Fibroblast of villous mesenchyme (primary cell): ENCODE results near the gene UTP4. TPM values are rescaled to one million over a fixed set of nuclear protein-coding genes. Genes with fewer than 3 reads are reported as not detected.
"Not testable (repeated sequence)": the region's sequence is repeated elsewhere in the genome, so short reads cannot be mapped to it uniquely, and the experiment has no call there.

Experiments used
- DNase-seq: peaks from one replicate; pipeline ENCODE4 v3.0.0-alpha.2; 2010; ENCODE audit warnings: low read depth
- H3K4me3 ChIP-seq: 2 replicates; pipeline ENCODE4 v1.5.1; 2011; ENCODE audit warnings: low read depth, mild to moderate bottlenecking, low read length
- total RNA-seq: library from RNA; depleted of rRNA; stranded (reverse); fragments of >200 nt; gene quantifications from 2 replicates; pipeline ENCODE4 v1.2.3, GENCODE V29; 2012
- TF ChIP-seq, protein P1 (sequence below): IDR thresholded peaks from 2 replicates; pipeline ENCODE4 v1.5.1; 2012; ENCODE audit warnings: low read depth, mild to moderate bottlenecking, low read length; ENCODE audit not compliant: insufficient read depth

The UTP4 gene
- total RNA-seq, 1 donor = 22.5 TPM

DNA sequence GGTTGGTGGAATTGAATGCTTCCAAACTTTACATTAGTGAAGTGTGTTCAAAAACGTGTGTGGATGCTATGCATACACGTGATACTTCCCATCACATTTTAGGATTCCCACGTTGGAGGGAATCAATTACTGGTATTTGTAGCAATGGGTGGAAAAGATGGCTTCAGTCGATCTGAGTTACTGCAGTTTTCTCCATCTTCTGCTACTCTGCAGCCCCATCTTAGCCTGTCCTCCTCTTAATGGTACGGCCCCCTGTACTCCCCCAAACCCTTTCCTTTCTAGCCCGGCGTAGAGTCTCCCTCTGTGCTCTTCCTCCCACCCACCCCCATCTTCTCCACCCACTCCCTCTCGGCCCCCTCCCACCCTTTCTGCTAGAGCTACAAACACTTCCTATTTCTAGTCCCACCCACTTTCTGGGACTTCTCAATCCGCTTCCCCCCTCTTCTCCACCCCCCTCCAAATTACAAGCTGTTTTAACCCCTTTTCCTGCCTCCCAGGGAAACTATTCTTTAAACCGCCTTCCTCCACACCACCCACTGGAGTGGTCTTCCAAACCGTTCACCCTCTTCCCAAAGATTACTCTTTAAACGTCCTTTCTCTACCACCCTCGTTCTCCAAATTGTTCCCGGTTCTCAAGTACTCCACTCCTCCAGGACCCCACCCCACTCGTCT, 1.1 kb upstream of the UTP4 start:
- peak overlapping the region; percentile 100 for H3K4me3 ChIP-seq
- DNase-seq = peak; percentile 38
- TF ChIP-seq, protein P1, sequence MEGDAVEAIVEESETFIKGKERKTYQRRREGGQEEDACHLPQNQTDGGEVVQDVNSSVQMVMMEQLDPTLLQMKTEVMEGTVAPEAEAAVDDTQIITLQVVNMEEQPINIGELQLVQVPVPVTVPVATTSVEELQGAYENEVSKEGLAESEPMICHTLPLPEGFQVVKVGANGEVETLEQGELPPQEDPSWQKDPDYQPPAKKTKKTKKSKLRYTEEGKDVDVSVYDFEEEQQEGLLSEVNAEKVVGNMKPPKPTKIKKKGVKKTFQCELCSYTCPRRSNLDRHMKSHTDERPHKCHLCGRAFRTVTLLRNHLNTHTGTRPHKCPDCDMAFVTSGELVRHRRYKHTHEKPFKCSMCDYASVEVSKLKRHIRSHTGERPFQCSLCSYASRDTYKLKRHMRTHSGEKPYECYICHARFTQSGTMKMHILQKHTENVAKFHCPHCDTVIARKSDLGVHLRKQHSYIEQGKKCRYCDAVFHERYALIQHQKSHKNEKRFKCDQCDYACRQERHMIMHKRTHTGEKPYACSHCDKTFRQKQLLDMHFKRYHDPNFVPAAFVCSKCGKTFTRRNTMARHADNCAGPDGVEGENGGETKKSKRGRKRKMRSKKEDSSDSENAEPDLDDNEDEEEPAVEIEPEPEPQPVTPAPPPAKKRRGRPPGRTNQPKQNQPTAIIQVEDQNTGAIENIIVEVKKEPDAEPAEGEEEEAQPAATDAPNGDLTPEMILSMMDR = no peak

DNA sequence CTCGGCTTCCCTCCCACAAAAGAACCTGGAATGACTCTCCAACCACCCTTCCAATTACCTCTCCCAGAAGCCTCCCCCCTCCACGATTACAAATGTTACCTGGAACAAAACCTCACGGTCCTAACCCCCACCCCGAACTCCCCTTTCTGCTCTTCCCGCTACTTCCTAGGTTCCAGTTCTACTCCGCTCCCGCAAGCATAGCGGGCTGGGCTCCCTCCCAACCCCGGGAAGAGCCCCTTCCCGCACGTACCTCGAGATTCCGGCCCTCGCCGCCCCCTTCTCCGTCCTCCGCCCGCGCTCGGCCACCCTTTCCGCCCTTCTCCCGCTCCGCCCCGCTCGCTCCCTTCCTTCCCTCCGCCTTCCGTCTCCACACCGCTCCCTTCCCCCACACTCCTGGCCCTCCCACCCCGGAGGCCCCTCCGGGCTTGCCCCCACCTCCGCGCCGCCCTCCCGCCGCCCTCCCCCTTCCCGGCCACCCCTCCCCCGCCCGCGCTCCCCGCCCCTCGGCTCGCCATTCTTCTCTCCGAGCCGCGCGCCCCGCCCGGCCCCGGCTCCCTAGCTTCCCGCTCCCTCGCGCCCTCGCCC, 518 bp upstream of the UTP4 start:
- TF ChIP-seq, protein P1 = no peak
- peak overlapping the region; percentile 100 for H3K4me3 ChIP-seq
- DNase-seq = peak; percentile 85

- peak overlapping the region; percentile 100 for H3K4me3 ChIP-seq
- no peak for DNase-seq
- TF ChIP-seq, protein P1 = no peak
Observed at GRCh38 chr16:69133373-69133954, 1.0 kb downstream of the UTP4 start.

DNA sequence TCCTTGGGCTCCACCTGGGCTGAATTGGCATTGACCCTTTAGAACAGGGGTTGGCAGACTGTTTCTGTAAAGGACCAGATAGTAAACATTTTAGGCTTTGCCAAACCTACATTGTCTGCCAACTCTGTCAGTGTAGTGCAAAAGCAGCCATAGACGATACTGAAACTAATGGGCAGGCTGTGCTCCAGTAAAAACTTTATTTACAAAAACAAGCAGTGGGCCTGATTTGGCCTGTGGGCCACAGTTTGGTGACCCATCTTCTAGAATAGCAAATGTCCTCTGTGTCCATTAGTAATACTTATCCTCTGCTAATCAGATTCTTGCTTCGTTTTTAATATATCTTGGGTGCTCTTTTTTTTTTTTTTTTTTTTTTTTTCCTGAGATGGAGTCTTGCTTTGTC, 6.2 kb downstream of the UTP4 start:
- no peak overlapping the region for H3K4me3 ChIP-seq
- TF ChIP-seq, protein P1 = no peak
- DNase-seq = no peak

GRCh38 chr16:69139464-69139863, 7.0 kb downstream of the UTP4 start:
- DNase-seq, H3K4me3 ChIP-seq: not testable (repeated sequence)

DNA sequence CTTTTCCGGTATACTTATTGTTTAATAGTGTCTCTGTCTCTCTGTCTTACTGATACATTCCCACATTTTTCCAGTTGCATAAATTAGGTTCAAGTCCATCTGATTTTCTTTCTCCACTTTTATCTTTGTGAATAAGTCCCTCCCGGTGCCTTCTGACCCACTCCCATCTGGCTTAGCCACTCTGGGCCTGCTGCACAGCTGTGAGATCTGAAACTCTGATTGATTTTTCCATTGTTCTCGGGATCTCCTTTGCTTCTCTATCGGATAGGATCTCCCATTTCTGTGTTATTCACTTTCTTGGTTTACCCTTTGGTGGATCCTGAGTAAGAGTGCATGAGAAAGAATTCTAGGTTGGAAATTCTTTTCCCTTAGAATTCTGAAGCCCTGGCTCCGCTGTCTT, 8.6 kb downstream of the UTP4 start:
- TF ChIP-seq, protein P1 = no peak
- no peak overlapping the region for H3K4me3 ChIP-seq
- no peak for DNase-seq

DNA sequence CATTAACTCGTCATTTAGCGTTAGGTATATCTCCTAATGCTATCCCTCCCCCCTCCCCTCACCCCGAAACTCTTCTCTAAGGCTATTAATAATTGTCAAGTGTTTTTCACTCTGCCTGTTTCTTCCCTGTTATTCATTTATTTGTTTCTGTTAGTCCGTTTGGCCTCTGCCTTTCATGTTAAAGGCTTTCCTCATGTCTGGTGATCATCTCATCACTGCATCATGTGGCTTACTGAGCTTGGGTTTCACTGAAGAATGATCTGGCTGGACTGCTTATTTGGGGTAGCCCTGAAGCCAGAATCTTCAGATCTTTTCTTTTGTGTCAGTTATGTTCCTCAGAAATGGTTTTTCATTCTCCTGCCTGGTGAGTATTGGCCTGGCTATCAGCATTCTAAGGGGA, 9.5 kb downstream of the UTP4 start:
- H3K4me3 ChIP-seq = no peak overlapping the region
- TF ChIP-seq, protein P1 = no peak
- no peak for DNase-seq
